Lung microvascular endothelial cell (primary cell): ENCODE data around the gene PCIF1. TPM values are rescaled to one million over a fixed set of nuclear protein-coding genes. Genes with fewer than 3 reads are reported as not detected.
"Not testable (repeated sequence)": the region's sequence is repeated elsewhere in the genome, so short reads cannot be mapped to it uniquely, and the experiment has no call there.

ENCODE experiments used
- DNase-seq, 2 donors: peaks; one replicate each; pipeline versions ENCODE4 v3.0.0 to v3.0.0-alpha.2; 2010; ENCODE audit warnings: low read depth in 2 of 2
- total RNA-seq: library from RNA; depleted of rRNA; stranded (reverse); fragments of >200 nt; gene quantifications from 2 replicates; pipeline ENCODE4 v1.2.1, GENCODE V29; 2014

The PCIF1 gene
- total RNA-seq, 1 donor from 2014 or later: 9.5 TPM

DNA sequence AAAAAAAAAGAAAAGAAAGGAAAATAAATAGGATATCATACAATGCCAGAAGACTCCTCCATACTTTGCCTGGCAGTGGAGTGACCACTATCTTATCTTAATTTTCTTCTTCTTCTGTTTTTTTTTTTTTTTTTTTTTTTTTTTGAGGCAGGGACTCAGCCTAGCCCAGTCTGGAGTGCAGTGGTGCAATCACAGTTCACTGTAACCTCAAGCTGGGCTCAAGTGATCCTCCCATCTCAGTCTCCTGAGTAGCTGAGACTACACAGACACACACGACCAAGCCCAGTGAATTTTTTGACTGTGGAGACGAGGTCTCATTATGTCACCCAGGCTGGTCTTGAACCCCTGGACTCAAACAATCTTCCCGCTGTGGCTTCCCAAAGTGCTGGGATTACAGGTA lies 57.1 kb downstream of the PCIF1 start:
- DNase-seq: no peak

DNA sequence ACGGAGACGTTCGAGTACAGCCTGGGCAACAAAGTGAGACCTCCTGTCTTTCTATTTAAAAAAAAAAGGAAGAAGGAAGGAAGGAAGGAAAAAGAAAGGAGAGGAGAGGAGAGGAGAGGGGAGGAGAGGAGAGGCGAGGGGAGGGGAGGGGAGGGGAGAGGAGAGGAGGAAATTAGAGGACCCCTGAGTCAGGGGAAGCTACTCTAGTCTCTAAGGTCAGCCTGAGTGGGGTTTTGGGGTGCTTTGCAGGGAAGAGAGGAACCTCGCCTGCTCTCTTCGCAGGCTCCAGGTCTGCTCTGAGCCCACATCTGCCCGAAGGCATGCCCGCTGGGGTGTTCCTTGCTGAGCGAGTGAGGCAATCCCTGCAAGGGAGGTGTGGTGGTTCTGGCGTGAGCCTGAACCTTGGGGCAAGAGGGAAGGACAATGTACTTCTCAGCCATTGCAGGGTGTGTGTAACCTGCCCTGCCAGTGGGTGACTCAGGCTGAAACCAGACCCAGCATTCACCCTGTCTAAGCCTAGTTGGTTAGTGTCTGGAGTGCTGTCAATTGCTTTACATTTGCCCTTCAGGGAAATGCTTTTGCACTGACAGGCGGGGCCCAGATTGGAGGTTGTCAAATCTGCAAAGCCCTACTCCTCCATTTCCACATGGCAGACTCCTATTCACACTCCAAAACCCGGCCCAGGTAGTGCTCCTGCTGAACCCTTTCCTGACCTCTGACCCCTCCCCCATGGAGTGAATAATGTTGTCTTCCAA lies 58.9 kb downstream of the PCIF1 start:
- DNase-seq: no peak

DNA sequence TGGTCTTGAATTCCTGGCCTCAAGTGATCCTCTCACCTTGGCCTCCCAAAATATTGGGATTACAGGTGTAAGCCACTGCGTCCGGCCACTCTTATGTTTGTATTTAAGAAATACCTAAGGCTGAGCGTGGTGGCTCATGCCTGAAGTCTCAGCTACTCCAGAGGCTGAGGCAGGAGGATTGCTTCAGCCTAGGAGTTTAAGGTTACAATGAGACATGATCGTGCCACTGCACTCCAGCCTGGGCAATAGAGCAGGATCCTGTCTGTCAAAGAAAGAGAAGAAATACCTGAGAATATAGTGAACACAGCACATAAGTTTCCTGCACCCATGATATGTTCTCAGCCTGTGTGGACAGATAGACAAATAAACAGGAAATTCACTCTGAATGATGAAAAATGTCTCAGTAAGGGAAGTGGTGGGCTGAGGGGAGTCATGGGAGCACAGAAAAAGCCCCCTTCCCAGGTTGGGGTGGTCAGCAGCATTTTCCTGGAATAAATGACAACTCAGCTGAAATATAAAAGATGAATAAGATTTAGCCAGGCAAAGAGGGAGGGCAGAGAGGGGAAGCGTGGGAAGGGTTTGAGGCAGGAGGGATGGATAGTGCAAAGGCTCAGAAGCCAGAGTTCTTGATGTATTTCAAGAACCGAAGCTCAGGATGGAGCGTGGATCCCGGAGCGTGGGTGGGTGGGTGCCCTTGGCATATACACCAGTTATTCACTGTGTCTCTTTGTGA lies 60.4 kb downstream of the PCIF1 start:
- no peak for DNase-seq

DNA sequence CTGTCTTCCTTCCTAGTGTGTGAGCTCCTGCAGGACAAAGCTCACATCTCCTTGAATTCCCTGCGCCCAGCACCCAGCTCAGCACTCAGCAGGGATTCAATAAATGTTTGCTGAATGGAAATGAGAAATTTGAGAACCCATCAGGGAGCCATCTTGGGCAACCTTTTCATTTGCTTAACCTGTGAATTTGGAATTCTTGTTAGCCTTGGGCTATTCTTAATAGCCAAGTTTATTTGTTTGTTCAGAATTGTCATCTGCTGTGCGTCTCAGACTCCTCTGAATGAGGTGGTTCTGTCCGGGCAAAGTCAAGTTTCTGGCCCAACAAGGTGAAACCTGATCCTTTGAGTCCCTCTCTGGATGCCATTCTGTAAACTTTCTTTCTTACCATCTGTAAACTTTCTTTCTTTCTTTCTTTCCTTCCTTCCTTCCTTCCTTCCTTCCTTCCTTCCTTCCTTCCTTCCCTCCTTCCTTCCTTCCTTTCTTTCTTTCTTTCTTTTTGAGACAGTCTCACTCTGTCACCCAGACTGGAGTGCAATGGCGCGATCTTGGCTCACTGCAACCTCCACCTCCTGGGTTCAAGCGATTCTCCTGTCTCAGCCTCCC lies 61.1 kb downstream of the PCIF1 start:
- not testable (repeated sequence) for DNase-seq

DNA sequence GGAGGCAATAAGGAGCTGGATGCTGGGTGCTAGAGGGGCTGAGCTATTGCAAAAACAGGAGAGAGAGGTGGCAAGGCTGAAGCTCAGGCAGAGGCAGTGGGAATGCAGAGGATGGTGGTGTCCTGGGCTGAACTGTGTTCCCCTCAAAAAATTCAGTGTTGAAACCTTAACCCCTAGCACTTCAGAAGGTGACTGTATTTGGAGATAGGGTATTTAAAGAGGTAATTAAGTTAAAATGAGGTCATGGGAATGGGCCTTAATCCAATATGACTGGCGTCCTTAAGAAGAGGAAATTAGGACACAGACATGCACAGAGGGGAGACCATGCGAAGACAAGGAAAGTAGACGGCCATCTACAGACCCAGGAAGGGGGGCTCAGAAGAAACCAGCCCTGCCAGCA lies 62.7 kb downstream of the PCIF1 start:
- DNase-seq: no peak

Other genes with a start within 250 kb of the PCIF1 start
- gene WFDC13, start 232.6 kb upstream of the PCIF1 start, total RNA-seq: not detected in 2 replicates
- not detected in 2 replicates for gene WFDC10B, start 229.7 kb upstream of the PCIF1 start, total RNA-seq
- gene SPINT4, start 212.3 kb upstream of the PCIF1 start, total RNA-seq: not detected in 2 replicates
- gene WFDC3, start 142.8 kb upstream of the PCIF1 start, total RNA-seq: not detected in 2 replicates
- 14.4 and 15.1 TPM in 2 replicates for gene DNTTIP1, start 142.7 kb upstream of the PCIF1 start, total RNA-seq
- gene UBE2C, start 122.0 kb upstream of the PCIF1 start, total RNA-seq: 4.2 and 10.7 TPM in 2 replicates
- not detected in 2 replicates for gene TNNC2, start 107.4 kb upstream of the PCIF1 start, total RNA-seq
- 9.4 and 11.9 TPM in 2 replicates for gene SNX21, start 100.9 kb upstream of the PCIF1 start, total RNA-seq
- gene ACOT8, start 77.3 kb upstream of the PCIF1 start, total RNA-seq: 25.7 and 35.3 TPM in 2 replicates
- 5.0 and 7.9 TPM in 2 replicates for gene ZSWIM3, start 77.1 kb upstream of the PCIF1 start, total RNA-seq
- 2.4 and 4.0 TPM in 2 replicates for gene ZSWIM1, start 53.5 kb upstream of the PCIF1 start, total RNA-seq
- gene SPATA25, start 47.1 kb upstream of the PCIF1 start, total RNA-seq: 0.44 and 0.79 TPM in 2 replicates
- gene NEURL2, start 43.5 kb upstream of the PCIF1 start, total RNA-seq: 2.2 and 3.0 TPM in 2 replicates
- gene CTSA, start 43.3 kb upstream of the PCIF1 start, total RNA-seq: 40.8 and 64.1 TPM in 2 replicates
- 4.4 and 4.8 TPM in 2 replicates for gene PLTP, start 22.5 kb upstream of the PCIF1 start, total RNA-seq
- gene ZNF335, start 37.5 kb downstream of the PCIF1 start, total RNA-seq: 4.4 and 8.9 TPM in 2 replicates
- gene MMP9, start 74.2 kb downstream of the PCIF1 start, total RNA-seq: under 0.01 TPM in 1 of 2 replicates, not detected in the other
- 0.20 and 0.44 TPM in 2 replicates for gene SLC12A5, start 94.5 kb downstream of the PCIF1 start, total RNA-seq
- 7.0 and 9.1 TPM in 2 replicates for gene NCOA5, start 155.3 kb downstream of the PCIF1 start, total RNA-seq
- gene CD40, start 183.6 kb downstream of the PCIF1 start, total RNA-seq: 2.2 and 18.1 TPM in 2 replicates